Suprapubic skin (tissue), 3 donors: ENCODE data around the gene TEX48.

Experiments
- CTCF ChIP-seq, 2 donors: fragments of 200-600 bp in 1 of 2; fragments of 450-650 bp in 1 of 2; sonication (generic) in 1 of 2; IDR thresholded peaks; one replicate each; pipeline ENCODE4 v1.5.1; 2016 to 2019; ENCODE audit warnings: antibody characterized with exemption in 2 of 2, mild to moderate bottlenecking in 1 of 2, moderate library complexity in 1 of 2
- EP300 ChIP-seq: sonication (generic); formaldehyde crosslinking; IDR thresholded peaks from one replicate; pipeline ENCODE4 v1.6.1; 2017; ENCODE audit warnings: antibody characterized with exemption
- POLR2A ChIP-seq, 2 donors: fragments of 450-650 bp; IDR thresholded peaks; one replicate each; pipeline ENCODE4 v1.6.1; 2017; ENCODE audit warnings: antibody characterized with exemption in 2 of 2, mild to moderate bottlenecking in 2 of 2, moderate library complexity in 2 of 2

- TF ChIP-seq CTCF (IDR thresholded peaks at IDR 0.05) (no peak), EP300 (no peak), POLR2A (IDR thresholded peaks at IDR 0.05) (no peak)
Observed at GRCh38 chr9:114674076-114674797, 7.8 kb downstream of the TEX48 start.
